ENCODE measurements around the gene PARL.

The PARL gene

GRCh38 chr3:183854318-183855035, 30.2 kb downstream of the PARL start:
- no peak for DNase-seq (ENCODE audit: low read depth, low spot score)

- no peak for DNase-seq (ENCODE audit: low read depth, low spot score)
These were observed 38.9 kb downstream of the PARL start for GRCh38 chr3:183845608-183846288.

GRCh38 chr3:183845090-183845489, 39.6 kb downstream of the PARL start:
- no peak for DNase-seq (ENCODE audit: low read depth, low spot score)

GRCh38 chr3:183844606-183845005, 40.1 kb downstream of the PARL start:
- no peak for DNase-seq (ENCODE audit: low read depth, low spot score)

- DNase-seq (ENCODE audit: low read depth, low spot score): no peak
These were observed 44.9 kb downstream of the PARL start for GRCh38 chr3:183839751-183840150.

- DNase-seq (ENCODE audit: low read depth, low spot score): no peak
These were observed 46.8 kb downstream of the PARL start for GRCh38 chr3:183837894-183838293.

- DNase-seq (ENCODE audit: low read depth, low spot score): no peak
These were observed 47.3 kb downstream of the PARL start for GRCh38 chr3:183837390-183837789.

- DNase-seq (ENCODE audit: low read depth, low spot score): no peak
These were observed 51.2 kb downstream of the PARL start for GRCh38 chr3:183833516-183833915.

- DNase-seq (ENCODE audit: low read depth, low spot score): no peak
These were observed 54.5 kb downstream of the PARL start for GRCh38 chr3:183830187-183830586.

- DNase-seq (ENCODE audit: low read depth, low spot score): no peak
These were observed 55.2 kb downstream of the PARL start for GRCh38 chr3:183829466-183829865.

GRCh38 chr3:183828538-183828870, 56.2 kb downstream of the PARL start:
- no peak for DNase-seq (ENCODE audit: low read depth, low spot score)

GRCh38 chr3:183827809-183828537, 56.7 kb downstream of the PARL start:
- DNase-seq (ENCODE audit: low read depth, low spot score): no peak

GRCh38 chr3:183826448-183827250, 58.0 kb downstream of the PARL start:
- DNase-seq (ENCODE audit: low read depth, low spot score): no peak

GRCh38 chr3:183825456-183826161, 59.1 kb downstream of the PARL start, which contains the start of gene MAP6D1:
Gene MAP6D1, minus strand, starts transcription at chr3:183825577. Its CDS starts 30 bp downstream, at chr3:183825547.
- DNase-seq (ENCODE audit: low read depth, low spot score): peak; percentile 86

- DNase-seq (ENCODE audit: low read depth, low spot score): peak; percentile 41
These were observed 59.8 kb downstream of the PARL start for GRCh38 chr3:183824761-183825455.

- no peak for DNase-seq (ENCODE audit: low read depth, low spot score)
These were observed 60.7 kb downstream of the PARL start for GRCh38 chr3:183823963-183824362.

GRCh38 chr3:183822631-183823030, 62.0 kb downstream of the PARL start:
- DNase-seq (ENCODE audit: low read depth, low spot score): peak; percentile 88

- DNase-seq (ENCODE audit: low read depth, low spot score): no peak
These were observed 64.8 kb downstream of the PARL start for GRCh38 chr3:183819831-183820230.

- DNase-seq (ENCODE audit: low read depth, low spot score): no peak
These were observed 65.7 kb downstream of the PARL start for GRCh38 chr3:183818706-183819624.

All from ELF-1 (cell line).